Measurements from ENCODE around the gene RPH3AL. TPM values are rescaled to one million over a fixed set of nuclear protein-coding genes. Genes with fewer than 3 reads are reported as not detected.
A peak's percentile ranks its signal among the peaks of the same experiment; 100 is the strongest.
"Not testable (repeated sequence)": the region's sequence is repeated elsewhere in the genome, so short reads cannot be mapped to it uniquely, and the experiment has no call there.

Gene RPH3AL
- total RNA-seq, 1 donor from 2014 or later, result 6.1 TPM

GRCh38 chr17:279331-279730 lies 73.3 kb downstream of the RPH3AL start:
- TF ChIP-seq, protein P1, sequence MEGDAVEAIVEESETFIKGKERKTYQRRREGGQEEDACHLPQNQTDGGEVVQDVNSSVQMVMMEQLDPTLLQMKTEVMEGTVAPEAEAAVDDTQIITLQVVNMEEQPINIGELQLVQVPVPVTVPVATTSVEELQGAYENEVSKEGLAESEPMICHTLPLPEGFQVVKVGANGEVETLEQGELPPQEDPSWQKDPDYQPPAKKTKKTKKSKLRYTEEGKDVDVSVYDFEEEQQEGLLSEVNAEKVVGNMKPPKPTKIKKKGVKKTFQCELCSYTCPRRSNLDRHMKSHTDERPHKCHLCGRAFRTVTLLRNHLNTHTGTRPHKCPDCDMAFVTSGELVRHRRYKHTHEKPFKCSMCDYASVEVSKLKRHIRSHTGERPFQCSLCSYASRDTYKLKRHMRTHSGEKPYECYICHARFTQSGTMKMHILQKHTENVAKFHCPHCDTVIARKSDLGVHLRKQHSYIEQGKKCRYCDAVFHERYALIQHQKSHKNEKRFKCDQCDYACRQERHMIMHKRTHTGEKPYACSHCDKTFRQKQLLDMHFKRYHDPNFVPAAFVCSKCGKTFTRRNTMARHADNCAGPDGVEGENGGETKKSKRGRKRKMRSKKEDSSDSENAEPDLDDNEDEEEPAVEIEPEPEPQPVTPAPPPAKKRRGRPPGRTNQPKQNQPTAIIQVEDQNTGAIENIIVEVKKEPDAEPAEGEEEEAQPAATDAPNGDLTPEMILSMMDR (IDR thresholded peaks at IDR 0.05; ENCODE audit: insufficient read depth, low read length, severe bottlenecking), result no peak
- Histone ChIP-seq H3K27me3 (ENCODE audit: control insufficient read depth, insufficient read depth, low read length) (no peaks in the 10 kb centered on the region), H3K36me3 (ENCODE audit: control insufficient read depth, insufficient read depth, low read length) (no peaks in the 10 kb centered on the region), H3K4me3 (ENCODE audit: low read depth, low read length) (no peak overlapping the region)
- no peak for FAIRE-seq
- no peak for DNase-seq (ENCODE audit: low read depth)

DNA sequence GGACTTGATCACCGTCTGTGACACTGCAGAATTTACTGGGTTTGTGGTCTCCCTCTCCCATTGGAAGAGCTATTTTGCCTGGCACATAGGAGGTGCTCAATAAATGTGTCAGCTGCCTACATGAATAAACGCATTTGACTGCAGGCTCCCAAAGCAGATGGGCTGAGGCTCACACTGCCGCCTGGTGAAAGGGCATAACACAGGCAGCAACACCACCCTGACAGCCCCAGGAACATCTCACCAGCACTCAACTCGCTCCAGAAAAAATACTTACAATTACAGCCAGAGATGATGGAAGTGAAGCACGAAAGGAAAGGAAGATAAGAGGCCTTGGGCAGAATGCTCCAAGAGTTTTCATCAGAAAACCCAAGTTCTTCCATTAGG lies 73.9 kb downstream of the RPH3AL start:
- TF ChIP-seq, protein P1 (IDR thresholded peaks at IDR 0.05; ENCODE audit: insufficient read depth, low read length, severe bottlenecking), result no peak
- DNase-seq (ENCODE audit: low read depth) (no peak), FAIRE-seq (no peak)
- Histone ChIP-seq H3K27me3 (ENCODE audit: control insufficient read depth, insufficient read depth, low read length) (no peaks in the 10 kb centered on the region), H3K4me3 (ENCODE audit: low read depth, low read length) (no peak overlapping the region), H3K36me3 (ENCODE audit: control insufficient read depth, insufficient read depth, low read length) (no peaks in the 10 kb centered on the region)

DNA sequence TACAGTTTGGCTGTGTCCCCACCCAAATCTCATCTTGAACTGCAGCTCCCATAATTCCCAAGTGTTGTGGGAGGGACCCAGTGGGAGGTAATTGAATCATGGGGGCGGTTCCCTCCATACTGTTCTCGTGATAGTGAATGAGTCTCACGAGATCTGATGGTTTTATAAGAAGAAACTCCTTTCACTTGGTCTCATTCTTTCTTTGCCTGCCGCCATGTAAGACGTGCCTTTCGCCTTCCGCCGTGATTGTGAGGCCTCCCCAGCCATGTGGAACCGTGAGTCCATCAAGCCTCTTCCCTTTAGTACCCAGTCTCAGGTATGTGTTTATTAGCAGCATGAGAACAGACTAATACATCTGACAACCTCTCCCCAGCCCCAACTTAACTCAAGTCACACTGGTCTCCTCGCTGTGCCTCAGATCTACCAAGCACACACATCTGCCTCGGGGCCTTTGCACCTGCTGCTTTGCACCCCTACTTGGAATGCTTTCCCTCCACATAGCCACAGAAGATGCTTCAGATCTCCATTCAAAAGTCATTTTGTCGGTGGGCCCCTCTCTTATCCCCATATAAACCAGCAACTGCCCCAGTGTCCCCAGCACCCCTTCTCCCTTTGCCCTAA lies 74.4 kb downstream of the RPH3AL start:
- TF ChIP-seq, protein P1 (IDR thresholded peaks at IDR 0.05; ENCODE audit: insufficient read depth, low read length, severe bottlenecking), result no peak
- FAIRE-seq (no peak), DNase-seq (ENCODE audit: low read depth) (no peak)
- Histone ChIP-seq H3K4me3 (ENCODE audit: low read depth, low read length) (no peak overlapping the region), H3K27me3 (ENCODE audit: control insufficient read depth, insufficient read depth, low read length) (no peaks in the 10 kb centered on the region), H3K36me3 (ENCODE audit: control insufficient read depth, insufficient read depth, low read length) (no peaks in the 10 kb centered on the region)

DNA sequence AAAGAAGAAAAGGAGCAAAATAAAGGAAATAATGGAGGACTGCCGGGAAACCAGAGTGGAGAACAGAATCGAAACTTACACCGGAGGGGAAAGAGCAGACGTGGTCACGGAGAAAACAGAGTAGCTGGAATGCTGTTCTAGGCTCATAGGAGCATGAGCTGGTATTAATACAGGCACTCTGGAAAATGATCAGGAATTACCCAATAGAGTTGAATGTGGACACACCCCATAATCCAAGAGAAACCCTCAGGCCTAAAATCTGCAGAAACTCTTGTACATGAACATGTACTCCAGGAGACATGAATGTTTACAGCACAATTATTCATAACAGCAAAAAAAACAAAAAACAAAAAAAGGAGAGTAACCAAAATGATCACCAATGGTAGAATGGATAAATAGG lies 77.7 kb downstream of the RPH3AL start:
- TF ChIP-seq, protein P1 (IDR thresholded peaks at IDR 0.05; ENCODE audit: insufficient read depth, low read length, severe bottlenecking), result no peak
- Histone ChIP-seq H3K36me3 (ENCODE audit: control insufficient read depth, insufficient read depth, low read length) (no peaks in the 10 kb centered on the region), H3K4me3 (ENCODE audit: low read depth, low read length) (no peak overlapping the region), H3K27me3 (ENCODE audit: control insufficient read depth, insufficient read depth, low read length) (no peaks in the 10 kb centered on the region)
- no peak for FAIRE-seq
- DNase-seq (ENCODE audit: low read depth), result no peak

- no peaks in the 10 kb centered on the region for H3K36me3 ChIP-seq (ENCODE audit: control insufficient read depth, insufficient read depth, low read length)
- H3K4me3 ChIP-seq (ENCODE audit: low read depth, low read length), result no peak overlapping the region
- FAIRE-seq, result peak; percentile 50
- no peaks in the 10 kb centered on the region for H3K27me3 ChIP-seq (ENCODE audit: control insufficient read depth, insufficient read depth, low read length)
- TF ChIP-seq, protein P1 (IDR thresholded peaks at IDR 0.05; ENCODE audit: insufficient read depth, low read length, severe bottlenecking), result no peak
- DNase-seq (ENCODE audit: low read depth), result no peak
Observed at GRCh38 chr17:273981-274832, 78.4 kb downstream of the RPH3AL start.

- not testable (repeated sequence) for DNase-seq (ENCODE audit: low read depth)
Observed at GRCh38 chr17:272856-273255, 79.8 kb downstream of the RPH3AL start.

DNA sequence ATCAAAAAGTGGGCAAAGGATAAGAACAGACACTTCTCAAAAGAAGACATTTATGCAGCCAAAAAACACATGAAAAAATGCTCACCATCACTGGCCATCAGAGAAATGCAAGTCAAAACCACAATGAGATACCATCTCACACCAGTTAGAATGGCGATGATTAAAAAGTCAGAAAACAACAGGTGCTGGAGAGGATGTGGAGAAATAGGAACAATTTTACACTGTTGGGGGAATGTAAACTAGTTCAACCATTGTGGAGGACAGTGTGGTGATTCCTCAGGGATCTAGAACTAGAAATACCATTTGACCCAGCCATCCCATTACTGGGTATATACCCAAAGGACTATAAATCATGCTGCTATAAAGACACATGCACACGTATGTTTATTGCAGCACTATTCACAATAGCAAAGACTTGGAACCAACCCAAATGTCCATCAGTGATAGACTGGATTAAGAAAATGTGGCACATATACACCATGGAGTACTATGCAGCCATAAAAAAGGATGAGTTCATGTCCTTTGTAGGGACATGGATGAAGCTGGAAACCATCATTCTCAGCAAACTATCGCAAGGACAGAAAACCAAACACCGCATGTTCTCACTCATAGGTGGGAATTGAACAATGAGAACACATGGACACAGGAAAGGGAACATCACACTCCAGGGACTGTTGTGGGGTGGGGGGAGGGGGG lies 80.5 kb downstream of the RPH3AL start:
- not testable (repeated sequence) for H3K36me3 ChIP-seq (ENCODE audit: control insufficient read depth, insufficient read depth, low read length); DNase-seq (ENCODE audit: low read depth); H3K27me3 ChIP-seq (ENCODE audit: control insufficient read depth, insufficient read depth, low read length); H3K4me3 ChIP-seq (ENCODE audit: low read depth, low read length); FAIRE-seq

More at GRCh38 chr17:272856-273255, 79.8 kb downstream of the RPH3AL start:
- peak; percentile 50 for FAIRE-seq
- H3K27me3 ChIP-seq (ENCODE audit: control insufficient read depth, insufficient read depth, low read length); H3K4me3 ChIP-seq (ENCODE audit: low read depth, low read length); H3K36me3 ChIP-seq (ENCODE audit: control insufficient read depth, insufficient read depth, low read length): not testable (repeated sequence)

All from bronchial epithelial cell (primary cell).